HG03469 (cell line): Measurements from ENCODE around the gene CABP2.
"Not testable (repeated sequence)": the region's sequence is repeated elsewhere in the genome, so short reads cannot be mapped to it uniquely, and the experiment has no call there.

Source experiments
- ATAC-seq: cut with Tn5 transposase; IDR thresholded peaks from one replicate; pipeline ENCODE4 v1.9.1; 2021; ENCODE audit warnings: mild to moderate bottlenecking, moderate library complexity, moderate number of reproducible peaks; ENCODE audit not compliant: unreplicated experiment

The CABP2 gene

GRCh38 chr11:67482275-67482826, 40.9 kb downstream of the CABP2 start:
- ATAC-seq: no peak

DNA sequence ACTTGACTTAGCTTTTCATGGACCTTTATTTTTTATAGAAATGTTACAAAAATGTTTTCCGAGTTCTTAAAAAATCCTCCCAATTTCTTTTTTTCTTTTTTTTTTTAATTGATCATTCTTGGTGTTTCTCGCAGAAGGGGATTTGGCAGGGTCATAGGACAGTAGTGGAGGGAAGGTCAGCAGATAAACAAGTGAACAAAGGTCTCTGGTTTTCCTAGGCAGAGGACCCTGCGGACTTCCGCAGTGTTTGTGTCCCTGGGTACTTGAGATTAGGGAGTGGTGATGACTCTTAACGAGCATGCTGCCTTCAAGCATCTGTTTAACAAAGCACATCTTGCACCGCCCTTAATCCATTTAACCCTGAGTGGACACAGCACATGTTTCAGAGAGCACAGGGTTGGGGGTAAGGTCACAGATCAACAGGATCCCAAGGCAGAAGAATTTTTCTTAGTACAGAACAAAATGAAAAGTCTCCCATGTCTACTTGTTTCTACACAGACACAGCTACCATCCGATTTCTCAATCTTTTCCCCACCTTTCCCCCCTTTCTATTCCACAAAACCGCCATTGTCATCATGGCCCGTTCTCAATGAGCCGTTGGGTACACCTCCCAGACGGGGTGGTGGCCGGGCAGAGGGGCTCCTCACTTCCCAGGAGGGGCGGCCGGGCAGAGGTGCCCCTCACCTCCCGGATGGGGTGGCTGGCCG, 45.7 kb downstream of the CABP2 start:
- not testable (repeated sequence) for ATAC-seq

- ATAC-seq: not testable (repeated sequence)
Measured at GRCh38 chr11:67476692-67477091, 46.6 kb downstream of the CABP2 start.

- ATAC-seq: no peak
Measured at GRCh38 chr11:67472882-67473281, 50.4 kb downstream of the CABP2 start.

DNA sequence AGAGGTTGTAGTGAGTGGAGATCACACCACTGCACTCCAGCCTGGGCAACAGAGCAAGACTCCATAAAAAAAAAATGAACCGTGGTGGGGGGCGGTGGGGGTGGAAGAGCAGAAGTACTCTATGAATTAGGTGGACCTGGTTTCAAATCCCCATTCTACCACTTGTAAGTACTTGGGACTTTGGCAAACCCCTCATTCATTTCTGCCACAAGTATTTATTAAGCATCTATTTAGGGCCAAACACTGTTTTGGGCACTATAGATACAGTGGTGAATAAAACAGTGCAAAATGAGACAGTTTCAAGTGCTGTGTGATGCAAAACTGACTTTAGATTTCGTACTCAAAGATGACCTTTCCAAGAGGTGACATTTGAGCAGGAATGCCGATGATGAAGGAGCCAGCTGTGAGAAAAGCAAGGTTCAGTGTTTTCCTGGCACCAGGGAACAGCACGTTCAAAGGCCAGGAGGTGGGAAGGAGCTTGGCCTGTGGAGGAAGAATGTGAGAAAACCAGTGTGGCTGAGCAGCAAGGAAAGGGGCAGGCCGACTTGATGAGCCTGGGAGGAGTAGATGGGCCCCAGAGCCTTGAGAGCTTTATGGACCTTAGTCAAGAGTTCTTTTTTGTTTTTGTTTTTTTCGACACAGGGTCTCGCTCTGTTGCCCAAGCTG, 52.8 kb downstream of the CABP2 start:
- no peak for ATAC-seq

DNA sequence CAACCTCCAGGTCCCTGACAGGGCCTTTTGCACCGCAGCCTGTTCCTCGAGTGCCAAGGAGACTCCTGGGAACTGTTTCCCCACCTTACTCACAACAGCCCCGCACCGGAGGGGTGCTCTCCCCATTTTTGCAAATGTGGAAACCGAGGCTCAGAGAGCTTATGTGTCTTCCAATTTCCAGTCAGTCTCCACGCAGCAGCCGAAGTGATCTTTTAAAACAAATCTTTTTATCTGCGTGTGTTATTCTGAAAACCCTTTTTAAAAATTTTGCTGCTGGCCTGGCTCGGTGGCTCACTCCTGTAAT, 53.8 kb downstream of the CABP2 start:
- no peak for ATAC-seq
